K562 treated with DMSO at 1 percent for 4 hours (cell line): ENCODE measurements around the gene GAS1. TPM values are rescaled to one million over a fixed set of nuclear protein-coding genes. Genes with fewer than 3 reads are reported as not detected.

Source experiments
- total RNA-seq: library from RNA; unstranded; fragments of 300-600 nt; gene quantifications from 2 replicates; pipeline ENCODE4 v1.2.3, GENCODE V29; 2022; ENCODE audit not compliant: insufficient read depth

The GAS1 gene, protein sequence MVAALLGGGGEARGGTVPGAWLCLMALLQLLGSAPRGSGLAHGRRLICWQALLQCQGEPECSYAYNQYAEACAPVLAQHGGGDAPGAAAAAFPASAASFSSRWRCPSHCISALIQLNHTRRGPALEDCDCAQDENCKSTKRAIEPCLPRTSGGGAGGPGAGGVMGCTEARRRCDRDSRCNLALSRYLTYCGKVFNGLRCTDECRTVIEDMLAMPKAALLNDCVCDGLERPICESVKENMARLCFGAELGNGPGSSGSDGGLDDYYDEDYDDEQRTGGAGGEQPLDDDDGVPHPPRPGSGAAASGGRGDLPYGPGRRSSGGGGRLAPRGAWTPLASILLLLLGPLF
- not detected in 2 replicates for total RNA-seq

DNA sequence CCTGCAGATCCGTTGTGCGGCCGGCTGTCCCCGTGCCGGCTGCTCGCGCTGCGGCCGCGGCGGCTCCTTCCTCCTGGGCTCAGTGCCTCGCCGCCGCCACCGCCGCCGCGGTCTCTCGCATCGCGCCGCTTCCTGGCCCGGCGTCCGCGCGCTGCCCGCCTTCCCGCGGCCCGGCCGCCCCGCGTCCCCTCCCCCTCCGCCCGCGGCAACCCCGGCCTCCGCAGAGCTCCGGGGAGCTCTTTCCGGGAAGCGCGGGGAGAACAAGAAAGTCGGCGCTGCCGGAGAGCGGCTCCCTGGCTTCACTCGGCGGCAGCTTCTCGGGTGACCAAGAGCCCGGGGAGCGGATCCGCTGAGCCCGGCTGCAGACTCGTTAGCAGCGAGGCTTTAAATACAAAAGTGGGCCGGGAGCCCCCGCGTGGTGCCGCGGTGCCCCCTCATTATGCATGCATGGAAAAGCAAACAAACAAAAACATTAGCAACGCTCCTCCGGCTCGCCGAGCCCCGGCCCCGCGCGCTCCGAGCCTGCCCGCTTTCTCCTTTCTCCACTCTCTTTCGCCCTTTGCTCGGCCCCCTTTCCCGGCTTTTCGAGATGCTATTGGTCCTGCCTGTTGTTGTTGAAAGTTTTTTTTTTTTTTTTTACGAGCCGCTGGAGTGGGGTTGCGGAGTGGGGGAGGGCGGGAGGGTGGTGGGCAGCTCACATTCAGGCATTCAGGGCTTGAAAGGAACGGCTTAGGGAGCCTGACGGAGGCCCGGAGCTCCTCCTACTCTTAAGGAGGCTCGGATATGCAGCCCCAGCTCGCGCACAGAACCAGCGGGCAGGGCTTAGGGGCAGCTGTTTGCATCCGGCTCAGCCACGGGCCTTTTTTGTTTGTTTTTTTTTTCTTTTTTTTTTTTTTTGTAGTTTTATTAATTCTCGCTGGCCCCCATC, at the start of gene GAS1:
GAS1 (minus strand) TSS at position 361 of the 928 bp plus-strand sequence. CDS start 727 bp downstream, outside the sequence.

